B cell (primary cell): ENCODE results near the gene GMCL1. TPM values are rescaled to one million over a fixed set of nuclear protein-coding genes. Genes with fewer than 3 reads are reported as not detected.
A peak's percentile ranks its signal among the peaks of the same experiment; 100 is the strongest.

Source experiments
- ATAC-seq: fragments of 200-7000 bp; cut with Tn5 transposase; one replicate; pipeline ENCODE4 v1.10.0; 2021; ENCODE audit warnings: low read depth, mild to moderate bottlenecking, moderate number of reproducible peaks, moderate library complexity
- CTCF ChIA-PET: fragments of 350-600 bp; sonication (Branson Sonifier 250); formaldehyde crosslinking; loops from one replicate; lab custom pipeline; 2021; ENCODE audit warnings: antibody characterized with exemption, inconsistent platforms; lab: Charles Lee
- POLR2A ChIA-PET: fragments of 350-600 bp; sonication (Branson Sonifier 250); formaldehyde crosslinking; loops from one replicate; lab custom pipeline; 2021; ENCODE audit warnings: antibody characterized with exemption; lab: Charles Lee
- DNase-seq: peaks from one replicate; pipeline ENCODE4 v3.0.0; 2013
- H2AFZ ChIP-seq: 2 replicates; pipeline ENCODE4 v1.6.1; 2012; ENCODE audit warnings: mild to moderate bottlenecking, low read depth, low read length; ENCODE audit not compliant: insufficient read depth, poor library complexity, severe bottlenecking
- H3K27ac ChIP-seq, 2 donors: 1 replicate in 1 of 2; 2 replicates in 1 of 2; pipeline ENCODE4 v1.5.1; 2012 to 2013; ENCODE audit warnings: low read length in 2 of 2, mild to moderate bottlenecking in 2 of 2, moderate library complexity in 1 of 2
- H3K27me3 ChIP-seq, 4 experiments: fragments of 200-600 bp in 1 of 4; sonication (generic) in 1 of 4; replicated peaks in 1 of 4; 1 replicate in 2 of 4; 2 replicates in 2 of 4; pipeline versions ENCODE4 v1.6.1 to v1.7.0; 2013 to 2016; ENCODE audit warnings: low read length in 3 of 4, mild to moderate bottlenecking in 2 of 4, mixed read lengths in 1 of 4, moderate library complexity in 1 of 4; ENCODE audit not compliant: insufficient read depth in 4 of 4, control insufficient read depth in 3 of 4; ENCODE audit errors: control extremely low read depth in 1 of 4
- H3K36me3 ChIP-seq, 2 experiments: replicated peaks in 1 of 2; 1 replicate in 1 of 2; 2 replicates in 1 of 2; pipeline versions ENCODE4 v1.6.1 to v1.7.1; 2013; ENCODE audit warnings: low read length in 1 of 2; ENCODE audit not compliant: insufficient read depth in 2 of 2, control insufficient read depth in 1 of 2; ENCODE audit errors: control extremely low read depth in 1 of 2, extremely low read depth in 1 of 2
- H3K4me1 ChIP-seq, 2 donors: fragments of 200-600 bp in 1 of 2; sonication (generic) in 1 of 2; 1 replicate in 1 of 2; 2 replicates in 1 of 2; pipeline versions ENCODE4 v1.5.1 to v1.6.1; 2013 to 2017; ENCODE audit warnings: low read length in 2 of 2; ENCODE audit not compliant: control insufficient read depth in 2 of 2, insufficient read depth in 2 of 2
- H3K4me2 ChIP-seq: replicated peaks from 2 replicates; pipeline ENCODE3; 2012; ENCODE audit warnings: mild to moderate bottlenecking, low read depth, low read length; ENCODE audit not compliant: poor library complexity, severe bottlenecking
- H3K4me3 ChIP-seq, 5 experiments: fragments of 200-600 bp in 1 of 5; sonication (generic) in 1 of 5; 1 replicate in 3 of 5; 2 replicates in 2 of 5; pipeline versions ENCODE4 v1.5.1 to v1.7.0; 2011 to 2016; ENCODE audit warnings: low read length in 4 of 5, mild to moderate bottlenecking in 4 of 5, low read depth in 2 of 5, control low read depth in 1 of 5, moderate library complexity in 1 of 5; ENCODE audit not compliant: insufficient read depth in 1 of 5; ENCODE audit errors: control extremely low read depth in 1 of 5, extremely low read depth in 1 of 5
- H3K79me2 ChIP-seq: fragments of 200-600 bp; sonication (generic); one replicate; pipeline ENCODE4 v1.6.0; 2016; ENCODE audit warnings: low read length; ENCODE audit not compliant: control insufficient read depth, insufficient read depth
- H3K9ac ChIP-seq: fragments of 200-600 bp; sonication (generic); 2 replicates; pipeline ENCODE4 v1.6.1; 2017; ENCODE audit warnings: mild to moderate bottlenecking, low read length, moderate library complexity
- H3K9me3 ChIP-seq, 3 donors: one replicate each; pipeline versions ENCODE4 v1.6.1 to v1.7.1; 2013; ENCODE audit warnings: low read length in 2 of 3; ENCODE audit not compliant: control insufficient read depth in 2 of 3, insufficient read depth in 1 of 3; ENCODE audit errors: control extremely low read depth in 1 of 3
- H4K20me1 ChIP-seq: 2 replicates; pipeline ENCODE4 v1.6.0; 2012; ENCODE audit warnings: mild to moderate bottlenecking, low read length; ENCODE audit not compliant: insufficient read depth, control insufficient read depth, poor library complexity, severe bottlenecking
- H3K27ac Mint-ChIP-seq: one replicate; pipeline ENCODE4 v1.8.0; 2021; ENCODE audit warnings: mixed read lengths
- H3K27me3 Mint-ChIP-seq: one replicate; pipeline ENCODE4 v1.8.0; 2021; ENCODE audit warnings: mixed read lengths
- H3K4me1 Mint-ChIP-seq: one replicate; pipeline ENCODE4 v1.8.0; 2021; ENCODE audit warnings: mixed read lengths
- H3K4me3 Mint-ChIP-seq: one replicate; pipeline ENCODE4 v1.8.0; 2021; ENCODE audit warnings: mixed read lengths
- H3K9me3 Mint-ChIP-seq: one replicate; pipeline ENCODE4 v1.8.0; 2022; ENCODE audit warnings: mixed read lengths; ENCODE audit not compliant: insufficient read depth
- CTCF ChIP-seq: fragments of 200-600 bp; IDR thresholded peaks from one replicate; pipeline ENCODE4 v1.8.0; 2022; ENCODE audit warnings: antibody characterized with exemption, mild to moderate bottlenecking
- EZH2 ChIP-seq: IDR thresholded peaks from 2 replicates; pipeline ENCODE4 v1.6.1; 2012; ENCODE audit warnings: borderline replicate concordance, low read depth, mild to moderate bottlenecking, moderate library complexity, low read length; ENCODE audit not compliant: insufficient read depth, poor library complexity, severe bottlenecking
- WGBS: methylation state at CpG from one replicate; pipeline ENCODE4 v1.1.5; 2013; ENCODE audit warnings: missing lambda C conversion rate; ENCODE audit not compliant: insufficient coverage; 5-methylcytosine and 5-hydroxymethylcytosine counted together
- intact Hi-C: fragments of 100-400 bp; cut with micrococcal nuclease; formaldehyde crosslinking; loops from one replicate; pipeline ENCODE4 v1.10.0; 2022
- polyA plus RNA-seq: library from polyadenylated mRNA; depleted of rRNA; stranded (reverse); fragments of >200 nt; gene quantifications from 2 replicates; pipeline ENCODE4 v1.2.3, GENCODE V29; 2012
- total RNA-seq, 2 donors: library from RNA; stranded (reverse); fragments of 120-200 nt in 1 of 2; gene quantifications; 1 replicate in 1 of 2; 2 replicates in 1 of 2; pipeline versions ENCODE4 v1.2.3 to v1.2.4, GENCODE V29; 2013 to 2022

The GMCL1 gene
- total and polyA plus RNA-seq, 2 donors (not counting 1 experiment from before 2014, with no cell fraction given) = 6.0 to 26.3 TPM

- no peak overlapping the region for H2AFZ ChIP-seq
- H3K9ac ChIP-seq = no peak overlapping the region
- peak overlapping the region; percentile 18 for H3K4me2 ChIP-seq
Measured at GRCh38 chr2:69918401-69918800, 88.9 kb downstream of the GMCL1 start.

GRCh38 chr2:69923116-69923515 is 93.7 kb downstream of the GMCL1 start:
- ChIA-PET CTCF (interaction anchor here (0.7 to 1.2 kb wide), 2 partner anchors 10 to 417 kb away, joined by 3 read pairs; no protein-coding TSS in a partner anchor), POLR2A (no interaction called here)
- no peak overlapping the region for H3K27ac Mint-ChIP-seq
- Histone ChIP-seq H4K20me1 (no peaks in the 10 kb centered on the region), H3K27me3 (no peaks in the 10 kb centered on the region), H3K4me2 (no peak overlapping the region), H3K79me2 (peaks cover 18% of the 10 kb centered on the region), H3K9ac (no peak overlapping the region), H3K9me3 (no peaks in the 10 kb centered on the region), H3K36me3 (peaks cover 2 to 32% of the 10 kb centered on the region in 2 experiments), H2AFZ (no peak overlapping the region), H3K27ac (no peak overlapping the region), H3K4me1 (peaks cover 0 to 7% of the 10 kb centered on the region in 2 donors), H3K4me3 (no peak overlapping the region)
- WGBS = 93% methylated on average over 3 of the region's 3 CpGs
- DNase-seq = no peak
- TF ChIP-seq EZH2 (no peak), CTCF (no peak)
- intact Hi-C loops = no loop called here
- H3K4me1 Mint-ChIP-seq = peaks cover 7% of the 10 kb centered on the region
- H3K9me3 Mint-ChIP-seq = no peaks in the 10 kb centered on the region
- no peak overlapping the region for H3K4me3 Mint-ChIP-seq
- no peak for ATAC-seq
- H3K27me3 Mint-ChIP-seq = no peaks in the 10 kb centered on the region

More at GRCh38 chr2:69918401-69918800, 88.9 kb downstream of the GMCL1 start:
- H3K4me1 ChIP-seq = peaks cover 18% of the 10 kb centered on the region in 2 donors
- H3K79me2 ChIP-seq = peaks cover 27% of the 10 kb centered on the region
- Mint-ChIP-seq H3K4me3 (peak overlapping the region; percentile 8), H3K9me3 (no peaks in the 10 kb centered on the region), H3K27ac (no peak overlapping the region), H3K4me1 (peaks cover 25% of the 10 kb centered on the region), H3K27me3 (no peaks in the 10 kb centered on the region)
- 0% methylated on average over 1 of the region's 3 CpGs for WGBS
- peak overlapping the region in 1 of 5 experiments; percentile 89 for H3K4me3 ChIP-seq
- POLR2A ChIA-PET = no interaction called here
- TF ChIP-seq EZH2 (no peak), CTCF (no peak)
- no peaks in the 10 kb centered on the region for H3K9me3 ChIP-seq
- peak overlapping the region in 1 of 2 donors; percentile 29 for H3K27ac ChIP-seq
- peak; percentile 52 for DNase-seq
- CTCF ChIA-PET = interaction anchor here (0.6 to 2.1 kb wide), 3 partner anchors 153 to 254 kb away, joined by 3 to 5 read pairs (median 3); no protein-coding TSS in a partner anchor
- intact Hi-C loops = no loop called here
- ATAC-seq = no peak
- no peaks in the 10 kb centered on the region for H3K27me3 ChIP-seq
- no peaks in the 10 kb centered on the region for H4K20me1 ChIP-seq
- peaks cover 1 to 21% of the 10 kb centered on the region in 2 experiments for H3K36me3 ChIP-seq
